Progenitor cell of endocrine pancreas (in vitro differentiated cells): Measurements from ENCODE around the gene LRRFIP1. TPM values are rescaled to one million over a fixed set of nuclear protein-coding genes. Genes with fewer than 3 reads are reported as not detected.
A peak's percentile ranks its signal among the peaks of the same experiment; 100 is the strongest.
"Not testable (repeated sequence)": the region's sequence is repeated elsewhere in the genome, so short reads cannot be mapped to it uniquely, and the experiment has no call there.

Experiments used
- DNase-seq: peaks from one replicate; pipeline ENCODE4 v3.0.0; 2021; ENCODE audit warnings: low spot score; ENCODE audit not compliant: unreplicated experiment
- H3K27ac Mint-ChIP-seq: 2 replicates; pipeline ENCODE4 v1.8.0; 2021; ENCODE audit warnings: mild to moderate bottlenecking, moderate library complexity, mixed read lengths
- H3K27me3 Mint-ChIP-seq: 2 replicates; pipeline ENCODE4 v1.8.0; 2021; ENCODE audit warnings: mixed read lengths
- H3K36me3 Mint-ChIP-seq: 2 replicates; pipeline ENCODE4 v1.8.0; 2022; ENCODE audit warnings: mixed read lengths; ENCODE audit not compliant: insufficient read depth
- H3K4me1 Mint-ChIP-seq: 2 replicates; pipeline ENCODE4 v1.8.0; 2021; ENCODE audit warnings: low read depth, mixed read lengths
- H3K4me3 Mint-ChIP-seq: 2 replicates; pipeline ENCODE4 v1.8.0; 2021; ENCODE audit warnings: low read depth, mild to moderate bottlenecking, moderate library complexity, mixed read lengths
- H3K9me3 Mint-ChIP-seq: 2 replicates; pipeline ENCODE4 v1.8.0; 2021; ENCODE audit warnings: low read depth, mixed read lengths
- CTCF ChIP-seq: fragments of 200-600 bp; sonication (generic); IDR thresholded peaks from one replicate; pipeline ENCODE4 v1.5.0; 2021; ENCODE audit warnings: antibody characterized with exemption, mild to moderate bottlenecking; ENCODE audit not compliant: unreplicated experiment
- total RNA-seq: library from RNA; stranded (reverse); gene quantifications from 2 replicates; pipeline ENCODE4 v1.2.1, GENCODE V29; 2021

LRRFIP1 gene
- total RNA-seq, 1 donor from 2014 or later, result 68.6 TPM

DNA sequence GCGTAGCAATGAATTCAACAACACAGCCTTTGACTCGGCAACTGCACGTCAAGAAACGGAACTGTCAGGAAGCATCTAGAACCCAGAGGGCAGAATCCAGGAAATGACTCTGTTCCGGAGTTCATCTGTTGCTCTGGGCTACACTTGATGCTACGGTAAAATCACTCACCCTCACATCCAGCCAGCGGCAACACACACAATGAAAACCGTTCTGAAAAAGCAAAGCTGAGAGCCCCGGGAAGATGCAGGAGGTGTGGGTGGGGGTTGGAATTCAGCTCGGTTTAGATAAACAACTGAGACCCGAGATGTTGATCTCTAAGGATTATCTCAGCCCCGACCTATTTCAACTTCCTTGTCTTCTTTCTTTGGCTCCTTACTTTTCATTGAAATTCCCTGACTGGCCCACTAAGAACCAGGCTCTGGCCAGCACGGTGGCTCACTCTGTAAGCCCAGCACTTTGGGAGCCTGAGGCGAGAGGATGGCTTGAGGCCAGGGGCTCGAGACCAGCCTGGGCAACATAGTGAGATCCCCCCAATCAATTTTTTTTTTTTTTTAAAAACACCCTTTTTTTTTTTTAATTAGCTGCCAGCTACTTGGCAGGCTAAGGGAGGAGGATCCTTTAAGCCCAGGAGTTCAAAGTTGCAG lies 23.5 kb upstream of the LRRFIP1 start:
- Mint-ChIP-seq H3K9me3 (no peaks in the 10 kb centered on the region), H3K27ac (peak overlapping the region; percentile 62), H3K4me3 (no peak overlapping the region), H3K4me1 (peaks cover 16% of the 10 kb centered on the region), H3K36me3 (no peaks in the 10 kb centered on the region), H3K27me3 (peaks cover 41% of the 10 kb centered on the region)
- TF ChIP-seq CTCF, result no peak
- DNase-seq, result no peak

DNA sequence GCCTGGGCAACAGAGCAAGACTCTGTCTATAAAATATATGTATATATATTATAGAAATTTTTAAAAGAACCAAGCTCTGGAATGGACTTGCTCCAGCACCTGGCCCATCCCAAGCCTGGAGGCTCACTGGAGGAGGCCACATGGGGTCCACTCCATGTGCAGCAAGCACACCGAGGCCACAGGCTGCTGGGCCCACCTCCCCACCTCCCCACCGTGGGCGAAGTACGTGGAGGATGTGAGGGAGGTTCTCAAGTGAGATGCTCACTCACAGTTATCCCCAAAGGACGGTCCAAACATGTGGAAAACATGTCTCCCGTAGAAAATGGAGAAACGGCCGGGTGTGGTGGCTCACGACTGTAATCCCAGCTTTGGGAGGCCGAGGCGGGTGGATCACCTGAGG lies 23.0 kb upstream of the LRRFIP1 start:
- Mint-ChIP-seq H3K36me3 (no peaks in the 10 kb centered on the region), H3K4me1 (peaks cover 16% of the 10 kb centered on the region), H3K4me3 (no peak overlapping the region), H3K27me3 (peaks cover 43% of the 10 kb centered on the region), H3K27ac (no peak overlapping the region), H3K9me3 (no peaks in the 10 kb centered on the region)
- TF ChIP-seq CTCF, result no peak
- no peak for DNase-seq

- no peaks in the 10 kb centered on the region for H3K9me3 Mint-ChIP-seq
- H3K4me3 Mint-ChIP-seq, result no peak overlapping the region
- H3K36me3 Mint-ChIP-seq, result no peaks in the 10 kb centered on the region
- peak; percentile 12 for TF ChIP-seq CTCF
- no peak for DNase-seq
- H3K27ac Mint-ChIP-seq, result no peak overlapping the region
- H3K4me1 Mint-ChIP-seq, result peaks cover 16% of the 10 kb centered on the region
- H3K27me3 Mint-ChIP-seq, result peaks cover 46% of the 10 kb centered on the region
These were observed 22.4 kb upstream of the LRRFIP1 start for GRCh38 chr2:237604960-237605359.

DNA sequence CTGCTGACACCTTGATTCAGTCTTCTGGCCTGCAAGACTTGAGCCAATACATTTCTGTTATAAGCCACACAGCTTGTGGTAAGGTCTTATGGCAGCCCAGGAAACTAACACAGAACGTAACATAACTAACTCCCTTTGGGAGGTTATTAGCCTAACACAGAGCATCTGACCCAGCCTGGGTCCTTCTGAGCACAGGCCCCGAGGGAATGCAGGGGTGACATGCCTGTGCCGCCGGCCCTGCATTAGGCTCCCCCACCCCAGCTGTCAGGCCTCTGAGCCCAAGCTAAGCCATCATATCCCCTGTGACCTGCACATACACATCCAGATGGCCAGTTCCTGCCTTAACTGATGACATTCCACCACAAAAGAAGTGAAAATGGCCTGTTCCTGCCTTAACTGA lies 20.9 kb upstream of the LRRFIP1 start:
- H3K9me3 Mint-ChIP-seq, H3K27ac Mint-ChIP-seq, H3K36me3 Mint-ChIP-seq, DNase-seq, H3K4me3 Mint-ChIP-seq: not testable (repeated sequence)
- Mint-ChIP-seq H3K4me1 (peaks cover 15% of the 10 kb centered on the region), H3K27me3 (peaks cover 36% of the 10 kb centered on the region)

GRCh38 chr2:237612527-237613357 lies 14.6 kb upstream of the LRRFIP1 start:
- Mint-ChIP-seq H3K9me3 (no peaks in the 10 kb centered on the region), H3K4me3 (no peak overlapping the region), H3K27ac (no peak overlapping the region), H3K4me1 (peaks cover 22% of the 10 kb centered on the region), H3K36me3 (no peaks in the 10 kb centered on the region), H3K27me3 (peaks cover 30% of the 10 kb centered on the region)
- no peak for TF ChIP-seq CTCF
- no peak for DNase-seq
